Caco-2 (cell line): ENCODE results near the gene JDP2. TPM values are rescaled to one million over a fixed set of nuclear protein-coding genes. Genes with fewer than 3 reads are reported as not detected.
A peak's percentile ranks its signal among the peaks of the same experiment; 100 is the strongest.

Experiments
- BruUV-seq: library from RNA; stranded (reverse); fragments of 400-500 nt; replicated peaks from 2 replicates; lab custom pipeline; 2021; lab: Mats Ljungman, UMichigan
- CTCF ChIA-PET: fragments of 300-600 bp; sonication (Branson Sonifier 250); formaldehyde crosslinking; loops from one replicate; lab custom pipeline; 2022; ENCODE audit warnings: antibody characterized with exemption; lab: Charles Lee
- POLR2A ChIA-PET: fragments of 300-600 bp; sonication (Branson Sonifier 250); formaldehyde crosslinking; loops from one replicate; lab custom pipeline; 2022; ENCODE audit warnings: antibody characterized with exemption; lab: Charles Lee
- DNase-seq, 2 experiments: peaks; one replicate each; pipeline versions ENCODE4 v3.0.0 to v3.0.0-alpha.2; 2020 to 2022
- H3K27me3 ChIP-seq: replicated peaks from 2 replicates; pipeline ENCODE4 v1.6.0; 2011; ENCODE audit warnings: low read length; ENCODE audit not compliant: control insufficient read depth, insufficient read depth
- H3K36me3 ChIP-seq: 2 replicates; pipeline ENCODE4 v1.5.1; 2011; ENCODE audit warnings: low read length; ENCODE audit not compliant: control insufficient read depth, insufficient read depth
- H3K4me1 ChIP-seq: fragments of 250-450 bp; sonication (Bioruptor Pico); 2 replicates; pipeline ENCODE4 v1.5.1; 2020; ENCODE audit warnings: mild to moderate bottlenecking
- H3K4me3 ChIP-seq: 2 replicates; pipeline ENCODE4 v1.5.1; 2011; ENCODE audit warnings: low read depth, mild to moderate bottlenecking, control low read depth, low read length
- H3K9me3 ChIP-seq: fragments of 250-450 bp; sonication (Bioruptor Pico); 2 replicates; pipeline ENCODE4 v1.5.1; 2020; ENCODE audit warnings: mild to moderate bottlenecking, moderate library complexity
- H3K27ac Mint-ChIP-seq: one replicate; pipeline ENCODE4 v1.8.0; 2022; ENCODE audit warnings: mixed read lengths; ENCODE audit not compliant: unreplicated experiment
- H3K27me3 Mint-ChIP-seq: one replicate; pipeline ENCODE4 v1.8.0; 2022; ENCODE audit warnings: mixed read lengths; ENCODE audit not compliant: insufficient read depth, unreplicated experiment
- H3K36me3 Mint-ChIP-seq: one replicate; pipeline ENCODE4 v1.8.0; 2022; ENCODE audit warnings: mild to moderate bottlenecking, mixed read lengths; ENCODE audit not compliant: insufficient read depth, unreplicated experiment
- H3K4me1 Mint-ChIP-seq: one replicate; pipeline ENCODE4 v1.8.0; 2022; ENCODE audit warnings: low read depth, mixed read lengths; ENCODE audit not compliant: unreplicated experiment
- H3K4me3 Mint-ChIP-seq: one replicate; pipeline ENCODE4 v1.8.0; 2022; ENCODE audit warnings: mild to moderate bottlenecking, moderate library complexity, mixed read lengths; ENCODE audit not compliant: unreplicated experiment
- H3K9me3 Mint-ChIP-seq: one replicate; pipeline ENCODE4 v1.8.0; 2022; ENCODE audit warnings: mixed read lengths; ENCODE audit not compliant: unreplicated experiment
- CTCF ChIP-seq, 2 experiments: fragments of 200-600 bp in 1 of 2; IDR thresholded peaks; 1 replicate in 1 of 2; 2 replicates in 1 of 2; pipeline versions ENCODE4 v1.5.1 to v1.8.0; 2011 to 2022; ENCODE audit warnings: antibody characterized with exemption in 1 of 2, control low read depth in 1 of 2, inconsistent platforms in 1 of 2, low read depth in 1 of 2, low read length in 1 of 2, mild to moderate bottlenecking in 1 of 2, moderate library complexity in 1 of 2; ENCODE audit not compliant: insufficient read depth in 1 of 2, severe bottlenecking in 1 of 2, unreplicated experiment in 1 of 2
- intact Hi-C: fragments of 100-400 bp; cut with micrococcal nuclease; formaldehyde crosslinking; loops from one replicate; pipeline ENCODE4 v1.10.0; 2022; ENCODE audit not compliant: unreplicated experiment
- total RNA-seq: library from RNA; stranded (reverse); gene quantifications from 2 replicates; pipeline ENCODE4 v1.2.3, GENCODE V29; 2022

The JDP2 gene
- total RNA-seq, 1 experiment from 2014 or later: 95.7 TPM

GRCh38 chr14:75449696-75450095, 21.9 kb downstream of the JDP2 start:
- Histone ChIP-seq H3K9me3 (no peaks in the 10 kb centered on the region), H3K36me3 (no peaks in the 10 kb centered on the region; the same call in 1 of the 2 replicates), H3K4me3 (no peak overlapping the region), H3K4me1 (peaks cover 63% of the 10 kb centered on the region), H3K27me3 (no peaks in the 10 kb centered on the region)
- intact Hi-C loops: no loop called here
- Mint-ChIP-seq H3K9me3 (no peaks in the 10 kb centered on the region), H3K4me3 (peak overlapping the region; percentile 38), H3K27me3 (no peaks in the 10 kb centered on the region), H3K4me1 (peaks cover 60% of the 10 kb centered on the region), H3K27ac (peak overlapping the region; percentile 88), H3K36me3 (peaks cover 99% of the 10 kb centered on the region)
- no peak for DNase-seq
- ChIA-PET CTCF (interaction anchor here (0.5 to 1.6 kb wide), 2 partner anchors 39 to 111 kb away, joined by 3 to 4 read pairs; no protein-coding TSS in a partner anchor), POLR2A (no interaction called here)
- no peak for TF ChIP-seq CTCF (IDR thresholded peaks at IDR 0.05; ENCODE audit: insufficient read depth in 1 of 2, low read depth in 1 of 2, low read length in 1 of 2, severe bottlenecking in 1 of 2, unreplicated experiment in 1 of 2)
- no TSS peak for BruUV-seq

GRCh38 chr14:75450381-75451276, 22.8 kb downstream of the JDP2 start:
- peak in 1 of 2 experiments; percentile 12 for DNase-seq
- POLR2A ChIA-PET: no interaction called here
- Histone ChIP-seq H3K4me1 (peaks cover 72% of the 10 kb centered on the region), H3K27me3 (no peaks in the 10 kb centered on the region), H3K4me3 (no peak overlapping the region), H3K9me3 (no peaks in the 10 kb centered on the region), H3K36me3 (no peaks in the 10 kb centered on the region; the same call in 1 of the 2 replicates)
- H3K27ac Mint-ChIP-seq: peak overlapping the region; percentile 88
- CTCF ChIA-PET: interaction anchor here (1.6 kb wide), 1 partner anchor 110 kb away, joined by 4 read pairs; no protein-coding TSS in a partner anchor
- H3K4me3 Mint-ChIP-seq: peak overlapping the region; percentile 55
- peaks cover 96% of the 10 kb centered on the region for H3K36me3 Mint-ChIP-seq
- no TSS peak for BruUV-seq
- TF ChIP-seq CTCF (IDR thresholded peaks at IDR 0.05; ENCODE audit: insufficient read depth in 1 of 2, low read depth in 1 of 2, low read length in 1 of 2, severe bottlenecking in 1 of 2, unreplicated experiment in 1 of 2): no peak
- H3K9me3 Mint-ChIP-seq: no peaks in the 10 kb centered on the region
- H3K4me1 Mint-ChIP-seq: peaks cover 64% of the 10 kb centered on the region
- H3K27me3 Mint-ChIP-seq: no peaks in the 10 kb centered on the region
- intact Hi-C loops: no loop called here

- POLR2A ChIA-PET: no interaction called here
- TF ChIP-seq CTCF (IDR thresholded peaks at IDR 0.05; ENCODE audit: insufficient read depth in 1 of 2, low read depth in 1 of 2, low read length in 1 of 2, severe bottlenecking in 1 of 2, unreplicated experiment in 1 of 2): no peak
- Mint-ChIP-seq H3K9me3 (no peaks in the 10 kb centered on the region), H3K27ac (peak overlapping the region; percentile 82), H3K36me3 (peaks cover 97% of the 10 kb centered on the region), H3K4me1 (peaks cover 63% of the 10 kb centered on the region), H3K27me3 (no peaks in the 10 kb centered on the region), H3K4me3 (peak overlapping the region; percentile 43)
- no peak overlapping the region for H3K4me3 ChIP-seq
- peaks cover 76% of the 10 kb centered on the region for H3K4me1 ChIP-seq
- CTCF ChIA-PET: interaction anchor here (0.5 to 2.3 kb wide), 4 partner anchors 24 to 325 kb away, joined by 3 to 9 read pairs (median 5); partner anchors contain the start of gene NEK9
- H3K27me3 ChIP-seq: no peaks in the 10 kb centered on the region
- BruUV-seq: TSS peak; percentile 57
- H3K9me3 ChIP-seq: no peaks in the 10 kb centered on the region
- intact Hi-C loops: loop anchor here (2.0 kb wide), 2 partner anchors 20 to 78 kb away; no protein-coding TSS in a partner anchor
- no peaks in the 10 kb centered on the region; the same call in 1 of the 2 replicates for H3K36me3 ChIP-seq
- no peak for DNase-seq
Measured at GRCh38 chr14:75452324-75452723, 24.5 kb downstream of the JDP2 start.
